ENCODE data around the gene POLR1E.

The POLR1E gene

GRCh38 chr9:37517923-37518322 is 32.2 kb downstream of the POLR1E start:
- no peak for DNase-seq (ENCODE audit: extremely low read depth, low read depth)
- TF ChIP-seq, protein P1, sequence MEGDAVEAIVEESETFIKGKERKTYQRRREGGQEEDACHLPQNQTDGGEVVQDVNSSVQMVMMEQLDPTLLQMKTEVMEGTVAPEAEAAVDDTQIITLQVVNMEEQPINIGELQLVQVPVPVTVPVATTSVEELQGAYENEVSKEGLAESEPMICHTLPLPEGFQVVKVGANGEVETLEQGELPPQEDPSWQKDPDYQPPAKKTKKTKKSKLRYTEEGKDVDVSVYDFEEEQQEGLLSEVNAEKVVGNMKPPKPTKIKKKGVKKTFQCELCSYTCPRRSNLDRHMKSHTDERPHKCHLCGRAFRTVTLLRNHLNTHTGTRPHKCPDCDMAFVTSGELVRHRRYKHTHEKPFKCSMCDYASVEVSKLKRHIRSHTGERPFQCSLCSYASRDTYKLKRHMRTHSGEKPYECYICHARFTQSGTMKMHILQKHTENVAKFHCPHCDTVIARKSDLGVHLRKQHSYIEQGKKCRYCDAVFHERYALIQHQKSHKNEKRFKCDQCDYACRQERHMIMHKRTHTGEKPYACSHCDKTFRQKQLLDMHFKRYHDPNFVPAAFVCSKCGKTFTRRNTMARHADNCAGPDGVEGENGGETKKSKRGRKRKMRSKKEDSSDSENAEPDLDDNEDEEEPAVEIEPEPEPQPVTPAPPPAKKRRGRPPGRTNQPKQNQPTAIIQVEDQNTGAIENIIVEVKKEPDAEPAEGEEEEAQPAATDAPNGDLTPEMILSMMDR (IDR thresholded peaks at IDR 0.05; ENCODE audit: low read depth, low read length), result no peak

GRCh38 chr9:37520641-37521040 is 34.9 kb downstream of the POLR1E start:
- TF ChIP-seq, protein P1 (IDR thresholded peaks at IDR 0.05; ENCODE audit: low read depth, low read length), result no peak
- no peak for DNase-seq (ENCODE audit: extremely low read depth, low read depth)

DNA sequence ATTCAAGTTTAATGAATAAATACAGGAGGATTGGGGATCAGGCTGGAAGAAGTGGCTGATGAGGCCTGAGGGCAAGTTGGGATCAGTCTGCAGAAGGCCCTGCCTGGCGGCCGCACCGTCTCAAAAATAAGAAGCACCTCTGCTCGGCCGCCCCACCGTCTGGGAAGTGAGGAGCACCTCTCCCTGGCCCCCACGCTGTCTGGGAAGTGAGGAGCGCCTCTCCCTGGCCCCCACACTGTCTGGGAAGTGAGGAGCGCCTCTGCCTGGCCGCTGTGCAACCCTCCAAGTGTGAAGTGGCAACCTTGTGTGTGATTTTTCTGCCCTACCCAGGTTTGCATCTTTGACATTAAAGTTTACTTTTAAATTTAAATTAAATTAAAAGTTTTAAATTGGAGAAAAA is 35.4 kb downstream of the POLR1E start:
- TF ChIP-seq, protein P1 (IDR thresholded peaks at IDR 0.05; ENCODE audit: low read depth, low read length), result no peak
- no peak for DNase-seq (ENCODE audit: extremely low read depth, low read depth)

DNA sequence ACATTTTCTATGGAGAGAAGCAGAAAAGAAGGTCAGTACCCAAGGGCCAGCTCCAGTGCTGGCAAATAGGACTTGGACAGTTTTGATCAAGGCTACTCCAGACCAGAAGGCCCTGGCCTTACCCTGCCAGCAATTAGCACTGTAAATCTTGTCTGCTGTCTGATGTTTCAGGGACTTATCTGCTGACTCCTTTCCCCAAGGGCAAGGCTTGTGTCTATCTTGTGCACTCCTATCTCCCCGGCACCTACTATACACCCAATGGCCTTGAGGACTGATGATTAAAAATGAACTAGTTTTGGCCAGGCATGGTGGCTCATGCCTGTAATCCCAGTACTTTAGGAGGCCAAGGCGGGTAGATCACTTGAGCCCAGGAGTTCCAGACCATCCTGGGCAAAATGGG is 37.2 kb downstream of the POLR1E start:
- TF ChIP-seq, protein P1 (IDR thresholded peaks at IDR 0.05; ENCODE audit: low read depth, low read length), result no peak
- DNase-seq (ENCODE audit: extremely low read depth, low read depth), result no peak

DNA sequence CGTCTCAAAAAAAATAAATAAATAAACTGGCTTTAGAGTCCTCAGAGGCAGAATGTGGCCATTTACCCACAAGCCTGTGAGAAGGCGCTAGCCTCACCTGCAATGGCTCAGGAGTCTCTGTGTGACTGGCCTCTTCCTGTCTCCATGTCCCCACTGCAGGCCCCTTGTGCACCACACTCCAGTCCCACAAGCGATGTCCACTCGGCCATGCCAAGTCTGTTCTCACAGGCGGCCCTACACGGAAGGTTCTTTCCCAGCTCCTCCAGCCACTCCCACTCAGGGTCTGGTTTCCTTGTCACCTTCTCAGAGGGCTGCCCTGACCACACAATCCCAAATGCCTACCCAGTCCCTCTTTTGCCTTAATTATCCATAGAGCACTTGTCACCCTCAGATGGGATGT is 38.2 kb downstream of the POLR1E start:
- DNase-seq (ENCODE audit: extremely low read depth, low read depth), result no peak
- TF ChIP-seq, protein P1 (IDR thresholded peaks at IDR 0.05; ENCODE audit: low read depth, low read length), result no peak

- TF ChIP-seq, protein P1 (IDR thresholded peaks at IDR 0.05; ENCODE audit: low read depth, low read length), result no peak
- DNase-seq (ENCODE audit: extremely low read depth, low read depth), result no peak
Measured at GRCh38 chr9:37528652-37529471, 43.1 kb downstream of the POLR1E start.

DNA sequence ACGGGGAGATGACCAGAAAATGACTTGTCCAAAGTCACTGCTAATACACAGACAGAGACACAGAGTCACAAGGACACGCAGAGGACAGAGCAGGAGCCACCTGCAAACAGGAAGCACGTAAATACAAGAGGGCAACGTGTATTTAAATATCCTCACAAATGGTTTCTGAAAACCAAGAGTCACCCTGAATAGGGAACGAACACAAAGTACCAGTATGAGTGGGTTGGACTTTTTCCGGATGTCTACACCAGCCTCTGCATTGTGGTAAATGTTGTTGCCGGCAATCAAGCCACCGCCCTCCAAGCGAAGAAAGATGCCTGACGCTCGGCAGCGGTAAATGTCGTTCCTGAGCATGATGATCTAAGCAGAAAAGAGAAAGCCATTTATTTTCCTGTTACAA is 46.0 kb downstream of the POLR1E start:
- TF ChIP-seq, protein P1 (IDR thresholded peaks at IDR 0.05; ENCODE audit: low read depth, low read length), result no peak
- no peak for DNase-seq (ENCODE audit: extremely low read depth, low read depth)

Data from AG09319 (cell line).